ENCODE results near the gene TTC34.

The TTC34 gene

GRCh38 chr1:2610036-2610959, 191.2 kb downstream of the TTC34 start:
- no peak overlapping the region for H3K4me3 ChIP-seq (ENCODE audit: low read length)
- peaks cover 7% of the 10 kb centered on the region for H3K4me1 ChIP-seq (ENCODE audit: control insufficient read depth, insufficient read depth, low read length)
- peaks cover 6% of the 10 kb centered on the region for H3K27me3 ChIP-seq (ENCODE audit: control insufficient read depth, insufficient read depth, low read length)
- no peaks in the 10 kb centered on the region for H3K36me3 ChIP-seq (ENCODE audit: control insufficient read depth, insufficient read depth, low read length)
- H3K9ac ChIP-seq (ENCODE audit: low read length), result no peak overlapping the region
- no peaks in the 10 kb centered on the region for H3K9me3 ChIP-seq (ENCODE audit: control insufficient read depth, low read length)

GRCh38 chr1:2609319-2610035, 192.0 kb downstream of the TTC34 start:
- Histone ChIP-seq H3K9me3 (ENCODE audit: control insufficient read depth, low read length) (no peaks in the 10 kb centered on the region), H3K36me3 (ENCODE audit: control insufficient read depth, insufficient read depth, low read length) (no peaks in the 10 kb centered on the region), H3K4me3 (ENCODE audit: low read length) (no peak overlapping the region), H3K4me1 (ENCODE audit: control insufficient read depth, insufficient read depth, low read length) (peaks cover 7% of the 10 kb centered on the region), H3K9ac (ENCODE audit: low read length) (no peak overlapping the region), H3K27me3 (ENCODE audit: control insufficient read depth, insufficient read depth, low read length) (peaks cover 6% of the 10 kb centered on the region)

- H3K9ac ChIP-seq (ENCODE audit: low read length), result no peak overlapping the region
Observed at GRCh38 chr1:2607641-2608091, 193.8 kb downstream of the TTC34 start.

GRCh38 chr1:2606881-2607621, 194.4 kb downstream of the TTC34 start:
- Histone ChIP-seq H3K9me3 (ENCODE audit: control insufficient read depth, low read length) (no peaks in the 10 kb centered on the region), H3K36me3 (ENCODE audit: control insufficient read depth, insufficient read depth, low read length) (no peaks in the 10 kb centered on the region), H3K4me1 (ENCODE audit: control insufficient read depth, insufficient read depth, low read length) (peaks cover 7% of the 10 kb centered on the region), H3K27me3 (ENCODE audit: control insufficient read depth, insufficient read depth, low read length) (peaks cover 6% of the 10 kb centered on the region), H3K9ac (ENCODE audit: low read length) (no peak overlapping the region), H3K4me3 (ENCODE audit: low read length) (no peak overlapping the region)

More at GRCh38 chr1:2607641-2608091, 193.8 kb downstream of the TTC34 start:
- H3K27me3 ChIP-seq (ENCODE audit: control insufficient read depth, insufficient read depth, low read length), result peaks cover 6% of the 10 kb centered on the region
- no peaks in the 10 kb centered on the region for H3K9me3 ChIP-seq (ENCODE audit: control insufficient read depth, low read length)
- no peaks in the 10 kb centered on the region for H3K36me3 ChIP-seq (ENCODE audit: control insufficient read depth, insufficient read depth, low read length)
- no peak overlapping the region for H3K4me3 ChIP-seq (ENCODE audit: low read length)
- peaks cover 7% of the 10 kb centered on the region for H3K4me1 ChIP-seq (ENCODE audit: control insufficient read depth, insufficient read depth, low read length)

- Histone ChIP-seq H3K4me1 (ENCODE audit: control insufficient read depth, insufficient read depth, low read length) (peaks cover 7% of the 10 kb centered on the region), H3K36me3 (ENCODE audit: control insufficient read depth, insufficient read depth, low read length) (no peaks in the 10 kb centered on the region), H3K9me3 (ENCODE audit: control insufficient read depth, low read length) (no peaks in the 10 kb centered on the region), H3K4me3 (ENCODE audit: low read length) (no peak overlapping the region), H3K27me3 (ENCODE audit: control insufficient read depth, insufficient read depth, low read length) (peaks cover 6% of the 10 kb centered on the region), H3K9ac (ENCODE audit: low read length) (no peak overlapping the region)
Observed at GRCh38 chr1:2606396-2606880, 195.1 kb downstream of the TTC34 start.

- no peak overlapping the region for H3K9ac ChIP-seq (ENCODE audit: low read length)
- no peaks in the 10 kb centered on the region for H3K9me3 ChIP-seq (ENCODE audit: control insufficient read depth, low read length)
- H3K27me3 ChIP-seq (ENCODE audit: control insufficient read depth, insufficient read depth, low read length), result peaks cover 6% of the 10 kb centered on the region
- H3K36me3 ChIP-seq (ENCODE audit: control insufficient read depth, insufficient read depth, low read length), result no peaks in the 10 kb centered on the region
- H3K4me1 ChIP-seq (ENCODE audit: control insufficient read depth, insufficient read depth, low read length), result peaks cover 3% of the 10 kb centered on the region
- no peak overlapping the region for H3K4me3 ChIP-seq (ENCODE audit: low read length)
Observed at GRCh38 chr1:2605509-2606395, 195.7 kb downstream of the TTC34 start.

GRCh38 chr1:2604844-2605508, 196.5 kb downstream of the TTC34 start:
- Histone ChIP-seq H3K9me3 (ENCODE audit: control insufficient read depth, low read length) (no peaks in the 10 kb centered on the region), H3K4me3 (ENCODE audit: low read length) (no peak overlapping the region), H3K9ac (ENCODE audit: low read length) (no peak overlapping the region), H3K4me1 (ENCODE audit: control insufficient read depth, insufficient read depth, low read length) (no peaks in the 10 kb centered on the region), H3K27me3 (ENCODE audit: control insufficient read depth, insufficient read depth, low read length) (no peaks in the 10 kb centered on the region), H3K36me3 (ENCODE audit: control insufficient read depth, insufficient read depth, low read length) (no peaks in the 10 kb centered on the region)

GRCh38 chr1:2604156-2604843, 197.2 kb downstream of the TTC34 start:
- Histone ChIP-seq H3K36me3 (ENCODE audit: control insufficient read depth, insufficient read depth, low read length) (no peaks in the 10 kb centered on the region), H3K9ac (ENCODE audit: low read length) (no peak overlapping the region), H3K27me3 (ENCODE audit: control insufficient read depth, insufficient read depth, low read length) (no peaks in the 10 kb centered on the region), H3K4me1 (ENCODE audit: control insufficient read depth, insufficient read depth, low read length) (no peaks in the 10 kb centered on the region), H3K4me3 (ENCODE audit: low read length) (no peak overlapping the region), H3K9me3 (ENCODE audit: control insufficient read depth, low read length) (no peaks in the 10 kb centered on the region)

GRCh38 chr1:2603521-2604155, 197.9 kb downstream of the TTC34 start:
- Histone ChIP-seq H3K27me3 (ENCODE audit: control insufficient read depth, insufficient read depth, low read length) (no peaks in the 10 kb centered on the region), H3K4me1 (ENCODE audit: control insufficient read depth, insufficient read depth, low read length) (no peaks in the 10 kb centered on the region), H3K36me3 (ENCODE audit: control insufficient read depth, insufficient read depth, low read length) (no peaks in the 10 kb centered on the region), H3K9me3 (ENCODE audit: control insufficient read depth, low read length) (no peaks in the 10 kb centered on the region), H3K4me3 (ENCODE audit: low read length) (no peak overlapping the region), H3K9ac (ENCODE audit: low read length) (no peak overlapping the region)

- Histone ChIP-seq H3K36me3 (ENCODE audit: control insufficient read depth, insufficient read depth, low read length) (no peaks in the 10 kb centered on the region), H3K4me3 (ENCODE audit: low read length) (no peak overlapping the region), H3K27me3 (ENCODE audit: control insufficient read depth, insufficient read depth, low read length) (no peaks in the 10 kb centered on the region), H3K4me1 (ENCODE audit: control insufficient read depth, insufficient read depth, low read length) (no peaks in the 10 kb centered on the region), H3K9me3 (ENCODE audit: control insufficient read depth, low read length) (no peaks in the 10 kb centered on the region), H3K9ac (ENCODE audit: low read length) (no peak overlapping the region)
Observed at GRCh38 chr1:2602866-2603520, 198.5 kb downstream of the TTC34 start.
